ENCODE results near the gene CFAP57.

CFAP57 gene

DNA sequence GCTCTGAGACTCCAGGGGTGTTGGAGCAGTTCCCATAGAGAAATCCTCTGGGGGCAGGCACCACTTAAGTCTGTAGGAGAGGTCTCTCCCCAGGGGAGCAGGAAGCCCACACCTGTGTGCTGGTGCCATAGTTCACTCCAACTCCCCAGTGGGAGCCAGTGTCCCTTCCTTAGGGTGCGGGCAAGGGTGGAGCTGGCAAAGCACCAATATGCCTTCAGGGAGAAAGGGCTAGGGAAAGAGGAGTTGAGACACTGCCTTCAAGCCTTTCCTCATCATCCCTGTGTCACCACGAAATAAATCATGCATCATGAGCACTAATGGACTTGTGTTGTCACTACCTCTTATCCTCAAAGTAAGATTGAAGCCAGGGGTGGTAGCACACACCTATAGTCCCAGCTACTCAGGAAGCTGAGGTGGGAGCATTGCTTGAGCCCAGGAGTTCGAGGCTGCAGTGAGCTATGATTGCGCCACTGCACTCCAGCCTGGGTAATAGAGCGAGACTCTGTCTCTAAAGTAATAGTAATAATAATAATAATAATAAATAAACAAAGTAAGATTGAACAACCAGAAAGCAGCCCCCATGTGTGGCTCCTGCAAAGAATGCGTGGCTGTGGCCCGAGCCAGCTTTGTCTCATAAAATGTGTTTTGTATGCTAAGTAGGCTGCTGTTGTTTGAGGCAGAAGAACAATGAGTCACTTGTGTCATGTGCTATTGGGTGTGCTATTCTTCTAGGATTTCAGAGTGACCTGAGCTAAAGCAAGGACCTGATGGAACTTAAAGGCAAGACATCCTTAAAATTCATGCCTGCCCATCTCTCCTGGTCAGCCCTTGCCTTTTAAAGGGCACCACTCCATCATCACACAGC is 122.0 kb downstream of the CFAP57 start:
- Histone ChIP-seq H3K27ac (ENCODE audit: low read length) (no peak overlapping the region), H2AFZ (ENCODE audit: low read depth, low read length) (no peak overlapping the region), H3K4me1 (ENCODE audit: insufficient read depth, low read length) (no peaks in the 10 kb centered on the region), H3K4me2 (ENCODE audit: insufficient read depth, low read length) (no peak overlapping the region), H3K79me2 (ENCODE audit: insufficient read depth, low read length) (no peaks in the 10 kb centered on the region), H3K36me3 (ENCODE audit: insufficient read depth, low read length) (no peaks in the 10 kb centered on the region), H3K9ac (ENCODE audit: low read depth, low read length) (no peak overlapping the region), H3K4me3 (ENCODE audit: low read depth in 1 of 2, low read length in 2 of 2) (no peak overlapping the region), H3K27me3 (ENCODE audit: insufficient read depth, low read length, poor library complexity) (no peaks in the 10 kb centered on the region), H3K9me3 (ENCODE audit: insufficient read depth, low read length, severe bottlenecking) (no peaks in the 10 kb centered on the region), H4K20me1 (ENCODE audit: insufficient read depth, low read length) (0 out of 2 replicates have a peak, but pooled peaks cover 2% of the 10 kb centered on the region)
- DNase-seq (no peak), ATAC-seq (ENCODE audit: insufficient read depth, low read depth) (no peak)
- TF ChIP-seq, protein P1, sequence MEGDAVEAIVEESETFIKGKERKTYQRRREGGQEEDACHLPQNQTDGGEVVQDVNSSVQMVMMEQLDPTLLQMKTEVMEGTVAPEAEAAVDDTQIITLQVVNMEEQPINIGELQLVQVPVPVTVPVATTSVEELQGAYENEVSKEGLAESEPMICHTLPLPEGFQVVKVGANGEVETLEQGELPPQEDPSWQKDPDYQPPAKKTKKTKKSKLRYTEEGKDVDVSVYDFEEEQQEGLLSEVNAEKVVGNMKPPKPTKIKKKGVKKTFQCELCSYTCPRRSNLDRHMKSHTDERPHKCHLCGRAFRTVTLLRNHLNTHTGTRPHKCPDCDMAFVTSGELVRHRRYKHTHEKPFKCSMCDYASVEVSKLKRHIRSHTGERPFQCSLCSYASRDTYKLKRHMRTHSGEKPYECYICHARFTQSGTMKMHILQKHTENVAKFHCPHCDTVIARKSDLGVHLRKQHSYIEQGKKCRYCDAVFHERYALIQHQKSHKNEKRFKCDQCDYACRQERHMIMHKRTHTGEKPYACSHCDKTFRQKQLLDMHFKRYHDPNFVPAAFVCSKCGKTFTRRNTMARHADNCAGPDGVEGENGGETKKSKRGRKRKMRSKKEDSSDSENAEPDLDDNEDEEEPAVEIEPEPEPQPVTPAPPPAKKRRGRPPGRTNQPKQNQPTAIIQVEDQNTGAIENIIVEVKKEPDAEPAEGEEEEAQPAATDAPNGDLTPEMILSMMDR (IDR thresholded peaks at IDR 0.05; ENCODE audit: borderline replicate concordance, extremely low read depth, low read length, poor library complexity, severe bottlenecking) = no peak
- TF ChIP-seq EZH2 (IDR thresholded peaks at IDR 0.05; ENCODE audit: borderline replicate concordance, low read depth, low read length, severe bottlenecking) = no peak

DNA sequence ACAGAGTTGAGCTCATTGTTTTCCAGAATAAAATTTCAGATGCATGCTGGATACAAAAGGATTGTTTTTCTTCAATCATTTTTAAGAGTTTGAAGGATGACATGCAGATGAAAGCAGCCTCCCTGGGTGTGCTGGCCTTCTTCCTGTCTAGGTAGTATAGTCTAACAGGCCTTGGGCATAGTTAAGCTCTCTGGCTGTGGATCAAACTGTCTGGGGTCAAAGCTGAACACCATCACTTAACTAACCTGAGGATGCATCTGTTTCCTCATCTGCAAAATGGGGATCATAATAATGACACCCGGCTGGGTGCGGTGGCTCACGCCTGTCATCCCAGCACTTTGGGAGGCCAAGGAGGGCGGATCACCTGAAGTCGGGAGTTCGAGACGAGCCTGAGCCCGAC is 122.6 kb downstream of the CFAP57 start:
- no peak overlapping the region for H3K27ac ChIP-seq (ENCODE audit: low read length)
- H3K4me1 ChIP-seq (ENCODE audit: insufficient read depth, low read length) = no peaks in the 10 kb centered on the region
- no peak overlapping the region for H3K4me2 ChIP-seq (ENCODE audit: insufficient read depth, low read length)

DNA sequence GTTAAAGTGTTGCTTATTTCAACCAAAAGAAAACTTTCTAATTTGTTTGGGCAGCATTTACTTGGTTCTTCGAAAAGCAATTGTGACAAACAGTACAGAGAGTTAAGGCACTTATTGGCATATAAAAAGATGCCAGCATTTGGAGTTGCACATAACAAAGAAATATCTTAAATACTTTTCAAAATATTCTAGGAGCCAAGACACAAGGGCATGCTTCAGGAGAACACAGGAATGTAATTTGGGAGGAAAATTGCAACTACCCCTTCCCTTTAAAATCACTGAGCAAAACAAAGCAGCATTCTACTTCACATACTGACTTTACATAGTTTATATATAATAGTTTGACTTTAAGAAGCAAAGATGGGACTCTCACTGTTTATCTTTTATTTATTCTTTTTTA is 124.1 kb downstream of the CFAP57 start:
- H2AFZ ChIP-seq (ENCODE audit: low read depth, low read length) = no peak overlapping the region
- TF ChIP-seq EZH2 (IDR thresholded peaks at IDR 0.05; ENCODE audit: borderline replicate concordance, low read depth, low read length, severe bottlenecking) = no peak
- TF ChIP-seq, protein P1 (IDR thresholded peaks at IDR 0.05; ENCODE audit: borderline replicate concordance, extremely low read depth, low read length, poor library complexity, severe bottlenecking) = no peak
- no peaks in the 10 kb centered on the region for H3K36me3 ChIP-seq (ENCODE audit: insufficient read depth, low read length)
- peaks cover 3% of the 10 kb centered on the region for H3K27me3 ChIP-seq (ENCODE audit: insufficient read depth, low read length, poor library complexity)
- H3K27ac ChIP-seq (ENCODE audit: low read length) = no peak overlapping the region
- no peak overlapping the region for H3K9ac ChIP-seq (ENCODE audit: low read depth, low read length)
- H3K9me3 ChIP-seq (ENCODE audit: insufficient read depth, low read length, severe bottlenecking) = no peaks in the 10 kb centered on the region
- ATAC-seq (ENCODE audit: insufficient read depth, low read depth) (no peak), DNase-seq (no peak)
- H3K4me1 ChIP-seq (ENCODE audit: insufficient read depth, low read length) = no peaks in the 10 kb centered on the region
- H3K4me2 ChIP-seq (ENCODE audit: insufficient read depth, low read length) = no peak overlapping the region
- no peaks in the 10 kb centered on the region for H4K20me1 ChIP-seq (ENCODE audit: insufficient read depth, low read length)
- H3K4me3 ChIP-seq (ENCODE audit: low read depth in 1 of 2, low read length in 2 of 2) = no peak overlapping the region
- no peaks in the 10 kb centered on the region for H3K79me2 ChIP-seq (ENCODE audit: insufficient read depth, low read length)

More for the DNA sequence above, 122.6 kb downstream of the CFAP57 start:
- H4K20me1 ChIP-seq (ENCODE audit: insufficient read depth, low read length) = 0 out of 2 replicates have a peak, but pooled peaks cover 2% of the 10 kb centered on the region
- TF ChIP-seq, protein P1 (IDR thresholded peaks at IDR 0.05; ENCODE audit: borderline replicate concordance, extremely low read depth, low read length, poor library complexity, severe bottlenecking) = no peak
- TF ChIP-seq EZH2 (IDR thresholded peaks at IDR 0.05; ENCODE audit: borderline replicate concordance, low read depth, low read length, severe bottlenecking) = no peak
- H3K9ac ChIP-seq (ENCODE audit: low read depth, low read length) = no peak overlapping the region
- DNase-seq = no peak
- no peak overlapping the region for H2AFZ ChIP-seq (ENCODE audit: low read depth, low read length)
- H3K79me2 ChIP-seq (ENCODE audit: insufficient read depth, low read length) = no peaks in the 10 kb centered on the region
- H3K36me3 ChIP-seq (ENCODE audit: insufficient read depth, low read length) = no peaks in the 10 kb centered on the region
- no peaks in the 10 kb centered on the region for H3K9me3 ChIP-seq (ENCODE audit: insufficient read depth, low read length, severe bottlenecking)
- H3K27me3 ChIP-seq (ENCODE audit: insufficient read depth, low read length, poor library complexity) = peaks cover 3% of the 10 kb centered on the region
- ATAC-seq (ENCODE audit: insufficient read depth, low read depth) = no peak
- H3K4me3 ChIP-seq (ENCODE audit: low read depth in 1 of 2, low read length in 2 of 2) = no peak overlapping the region
